B cell (primary cell): Measurements from ENCODE around the gene PSMB2.

Experiments
- EZH2 ChIP-seq: IDR thresholded peaks from 2 replicates; pipeline ENCODE4 v1.6.1; 2012; ENCODE audit warnings: borderline replicate concordance, low read depth, mild to moderate bottlenecking, moderate library complexity, low read length; ENCODE audit not compliant: insufficient read depth, poor library complexity, severe bottlenecking
- TF ChIP-seq, protein P1 (sequence below): fragments of 200-600 bp; IDR thresholded peaks from one replicate; pipeline ENCODE4 v1.8.0; 2022; ENCODE audit warnings: antibody characterized with exemption, mild to moderate bottlenecking

DNA sequence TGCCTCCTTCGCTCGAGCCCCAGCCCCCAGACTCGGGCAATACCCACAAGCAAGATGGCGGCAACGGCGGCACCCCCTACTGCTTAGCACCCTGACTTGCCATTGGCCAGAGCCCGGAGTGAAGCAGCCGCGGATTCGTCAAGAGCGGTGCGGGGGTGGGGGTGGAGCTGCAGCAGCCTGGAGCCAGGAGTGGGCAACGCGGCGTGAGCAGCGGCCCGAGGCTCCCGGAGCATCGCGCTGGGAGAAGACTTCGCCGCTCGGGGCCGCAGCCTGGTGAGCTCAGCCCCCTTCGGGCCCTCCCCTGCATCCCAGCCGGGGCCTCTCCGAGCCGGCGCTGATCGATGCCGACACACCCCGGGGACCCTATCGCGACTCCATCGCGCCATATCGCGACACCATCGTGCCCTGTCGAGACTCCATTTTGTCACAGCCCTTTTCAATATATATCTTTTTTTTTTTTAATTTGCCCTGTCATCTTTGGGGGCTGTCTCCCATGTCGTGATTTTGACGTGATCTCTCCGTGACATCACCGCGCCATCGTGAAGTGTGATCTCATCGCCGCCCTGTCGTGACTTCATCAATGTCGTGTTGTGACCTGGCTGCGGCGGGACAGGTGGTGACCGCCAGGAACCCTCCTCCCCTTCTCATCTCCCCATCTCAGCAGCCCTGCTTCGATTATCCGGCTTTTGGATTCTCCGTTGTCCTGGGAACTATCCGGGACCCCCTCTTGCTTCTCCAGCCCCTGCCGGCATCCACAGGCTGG lies 83.5 kb downstream of the PSMB2 start, which contains the start of gene NCDN:
- TF ChIP-seq, protein P1, sequence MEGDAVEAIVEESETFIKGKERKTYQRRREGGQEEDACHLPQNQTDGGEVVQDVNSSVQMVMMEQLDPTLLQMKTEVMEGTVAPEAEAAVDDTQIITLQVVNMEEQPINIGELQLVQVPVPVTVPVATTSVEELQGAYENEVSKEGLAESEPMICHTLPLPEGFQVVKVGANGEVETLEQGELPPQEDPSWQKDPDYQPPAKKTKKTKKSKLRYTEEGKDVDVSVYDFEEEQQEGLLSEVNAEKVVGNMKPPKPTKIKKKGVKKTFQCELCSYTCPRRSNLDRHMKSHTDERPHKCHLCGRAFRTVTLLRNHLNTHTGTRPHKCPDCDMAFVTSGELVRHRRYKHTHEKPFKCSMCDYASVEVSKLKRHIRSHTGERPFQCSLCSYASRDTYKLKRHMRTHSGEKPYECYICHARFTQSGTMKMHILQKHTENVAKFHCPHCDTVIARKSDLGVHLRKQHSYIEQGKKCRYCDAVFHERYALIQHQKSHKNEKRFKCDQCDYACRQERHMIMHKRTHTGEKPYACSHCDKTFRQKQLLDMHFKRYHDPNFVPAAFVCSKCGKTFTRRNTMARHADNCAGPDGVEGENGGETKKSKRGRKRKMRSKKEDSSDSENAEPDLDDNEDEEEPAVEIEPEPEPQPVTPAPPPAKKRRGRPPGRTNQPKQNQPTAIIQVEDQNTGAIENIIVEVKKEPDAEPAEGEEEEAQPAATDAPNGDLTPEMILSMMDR, result no peak
- TF ChIP-seq EZH2, result no peak
